GM13976 (cell line): ENCODE data around the gene PYDC1.
"Not testable (repeated sequence)": the region's sequence is repeated elsewhere in the genome, so short reads cannot be mapped to it uniquely, and the experiment has no call there.

ENCODE experiments used
- DNase-seq: peaks from one replicate; pipeline ENCODE4 v3.0.0; 2012; ENCODE audit warnings: low spot score
- CTCF ChIP-seq: IDR thresholded peaks from 2 replicates; pipeline ENCODE4 v1.5.1; 2012; ENCODE audit warnings: borderline replicate concordance, mild to moderate bottlenecking; ENCODE audit not compliant: insufficient read depth; ENCODE audit errors: extremely low read depth, missing control alignments, control extremely low read depth
- in situ Hi-C: fragments of 300-500 bp; cut with MboI; formaldehyde crosslinking; loops from one replicate; pipeline ENCODE4 v1.12.0; 2022; ENCODE audit warnings: low sequenced_read_pairs, mixed read lengths, inconsistent platforms; ENCODE audit not compliant: unreplicated experiment

Gene PYDC1

GRCh38 chr16:31253642-31254045, 36.7 kb upstream of the PYDC1 start:
- no peak for DNase-seq
- in situ Hi-C loops = no loop called here
- TF ChIP-seq CTCF = no peak

DNA sequence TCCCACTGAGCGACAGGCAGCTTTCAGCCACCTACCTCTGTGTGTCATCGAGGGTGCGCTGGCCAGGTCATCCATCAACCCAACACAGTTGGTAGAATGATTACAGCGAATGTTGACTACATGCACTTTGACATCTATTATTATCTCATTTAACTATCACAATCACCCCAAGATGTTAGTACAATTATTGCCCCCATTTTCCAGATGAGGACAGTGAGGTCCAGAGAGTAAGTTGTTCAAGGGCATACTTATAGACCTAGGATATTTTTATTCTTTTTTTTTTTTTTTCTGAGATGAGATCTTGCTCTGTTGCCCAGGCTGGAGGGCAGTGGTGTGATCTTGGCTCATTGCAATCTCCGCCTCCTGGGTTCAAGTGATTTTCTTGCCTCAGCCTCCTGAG, 34.5 kb upstream of the PYDC1 start:
- DNase-seq = no peak
- no peak for TF ChIP-seq CTCF
- in situ Hi-C loops = no loop called here

DNA sequence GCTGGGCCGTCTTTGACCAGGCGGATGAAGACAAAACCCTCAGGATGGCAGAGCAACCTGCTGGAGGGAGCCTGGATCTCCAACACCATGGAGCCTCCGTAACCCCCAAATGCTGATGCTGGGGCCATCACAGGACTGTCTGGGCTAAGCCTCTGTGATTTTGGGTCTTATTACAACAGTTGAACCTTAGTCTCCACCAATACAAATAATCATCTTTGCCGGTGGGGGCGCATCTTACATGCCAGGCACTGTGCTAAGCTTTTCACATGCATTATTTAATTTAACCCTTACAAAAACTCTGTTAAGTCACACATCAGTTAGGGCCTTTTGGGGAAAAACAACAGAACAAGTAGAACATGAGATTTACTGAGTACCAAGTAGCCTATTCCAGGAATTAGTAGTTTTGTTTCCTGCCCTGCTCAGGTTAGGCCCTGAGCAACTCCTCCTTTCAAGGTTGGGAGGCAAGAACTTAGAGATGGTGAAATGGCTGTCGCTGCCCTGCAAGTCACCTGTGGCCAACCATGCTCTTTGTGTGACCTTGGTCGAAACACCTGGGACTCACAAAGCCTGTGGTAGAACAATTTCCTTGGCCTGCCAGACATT, 33.9 kb upstream of the PYDC1 start:
- no peak for TF ChIP-seq CTCF
- no peak for DNase-seq
- in situ Hi-C loops = no loop called here

- in situ Hi-C loops = no loop called here
- TF ChIP-seq CTCF = no peak
- peak; percentile 1 for DNase-seq
Observed at GRCh38 chr16:31248344-31248743, 31.4 kb upstream of the PYDC1 start.

DNA sequence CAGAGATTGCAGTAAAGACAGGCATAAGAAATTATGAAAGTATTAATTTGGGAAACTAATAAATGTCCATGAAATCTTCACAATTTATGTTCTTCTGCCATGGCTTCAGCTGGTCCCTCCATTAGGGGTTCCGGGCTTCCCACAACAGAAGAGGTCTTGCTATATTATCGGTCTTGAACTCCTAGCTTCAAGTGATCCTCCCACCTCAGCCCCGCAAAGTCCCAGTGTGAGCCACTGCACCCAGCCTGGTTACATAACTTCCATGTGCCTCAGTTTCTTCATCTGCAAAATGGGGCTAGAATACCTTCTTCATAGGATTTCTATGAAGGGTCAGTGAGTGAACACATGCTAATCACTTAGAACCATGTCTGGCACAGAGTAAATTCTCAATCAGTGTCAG, 29.4 kb upstream of the PYDC1 start:
- DNase-seq = no peak
- no peak for TF ChIP-seq CTCF
- in situ Hi-C loops = no loop called here

GRCh38 chr16:31245598-31245997, 28.7 kb upstream of the PYDC1 start:
- in situ Hi-C loops, DNase-seq: not testable (repeated sequence)

DNA sequence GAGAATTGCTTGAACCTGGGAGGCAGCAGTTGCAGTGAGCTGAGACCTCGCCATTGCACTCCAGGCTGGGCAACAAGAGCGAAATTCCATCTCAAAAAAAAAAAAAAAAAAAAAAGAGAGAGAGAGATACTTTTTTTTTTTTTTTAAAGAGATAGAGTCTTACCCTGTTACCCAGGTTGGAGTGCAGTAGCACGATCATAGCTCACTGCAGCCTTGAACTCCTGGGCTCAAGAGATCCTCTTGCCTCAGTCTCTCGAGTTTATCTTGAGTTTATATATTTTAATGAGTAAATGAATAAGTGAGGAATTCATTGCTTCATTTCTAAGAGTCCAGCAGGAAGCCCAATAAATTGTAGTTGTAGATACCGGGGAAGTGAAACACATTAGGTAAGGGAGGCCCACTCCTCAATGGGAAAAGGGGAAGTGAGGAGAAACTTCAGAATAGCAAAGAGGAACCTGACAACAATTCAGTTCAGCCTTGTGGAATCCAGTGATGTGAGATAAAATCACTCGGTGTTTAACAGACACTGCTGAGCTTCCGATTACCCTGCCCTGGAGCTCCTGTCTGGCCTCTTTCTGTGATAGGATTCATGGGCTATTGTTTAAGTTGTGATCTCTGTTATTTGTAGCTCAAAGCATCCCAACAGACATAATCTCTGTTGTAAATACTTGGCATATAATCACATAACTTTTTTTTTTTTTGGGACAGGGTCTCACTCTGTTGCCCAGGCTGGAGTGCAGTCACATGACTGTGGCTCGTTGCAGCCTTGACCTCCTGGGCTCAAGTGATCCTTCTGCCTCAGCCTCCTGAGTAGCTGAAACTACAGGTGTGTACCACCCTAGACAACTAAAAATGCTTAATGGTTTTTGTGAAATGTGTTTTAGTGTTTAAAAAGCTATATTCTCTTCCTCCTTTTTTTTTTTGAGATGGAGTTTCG, 27.1 kb upstream of the PYDC1 start:
- peak; percentile 50 for DNase-seq
- no peak for TF ChIP-seq CTCF
- in situ Hi-C loops = no loop called here
